ENCODE measurements around the gene PODXL.
"Not testable (repeated sequence)": the region's sequence is repeated elsewhere in the genome, so short reads cannot be mapped to it uniquely, and the experiment has no call there.

The PODXL gene

DNA sequence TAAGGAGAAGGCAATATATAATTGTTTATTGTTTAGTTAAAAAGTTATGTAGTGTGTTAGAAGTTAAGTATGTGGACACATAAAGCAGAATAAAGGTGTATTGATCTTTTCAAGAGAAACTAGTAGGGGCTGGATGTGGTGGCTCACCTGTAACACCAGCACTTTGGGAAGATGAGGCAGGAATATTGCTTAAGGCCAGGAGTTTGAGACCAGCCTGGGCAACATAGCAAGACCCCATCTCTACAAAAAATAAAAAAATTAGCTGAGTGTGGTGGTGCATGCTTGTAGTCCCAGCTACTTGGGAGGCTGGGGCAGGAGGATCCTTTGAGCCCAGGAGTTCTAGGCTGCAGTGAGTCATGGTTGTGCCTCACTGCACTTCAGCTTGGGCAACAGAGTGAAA, 93.7 kb downstream of the PODXL start:
- not testable (repeated sequence) for H3K27ac ChIP-seq (ENCODE audit: low read depth, low read length, severe bottlenecking); H3K9me3 ChIP-seq (ENCODE audit: control insufficient read depth, low read length); H3K4me1 ChIP-seq (ENCODE audit: control insufficient read depth, insufficient read depth, low read length, poor library complexity, severe bottlenecking); H3K4me3 ChIP-seq (ENCODE audit: extremely low read depth, insufficient read depth, low read length, poor library complexity, severe bottlenecking)
- H3K36me3 ChIP-seq (ENCODE audit: control insufficient read depth, insufficient read depth, low read length): peaks cover 39% of the 10 kb centered on the region

DNA sequence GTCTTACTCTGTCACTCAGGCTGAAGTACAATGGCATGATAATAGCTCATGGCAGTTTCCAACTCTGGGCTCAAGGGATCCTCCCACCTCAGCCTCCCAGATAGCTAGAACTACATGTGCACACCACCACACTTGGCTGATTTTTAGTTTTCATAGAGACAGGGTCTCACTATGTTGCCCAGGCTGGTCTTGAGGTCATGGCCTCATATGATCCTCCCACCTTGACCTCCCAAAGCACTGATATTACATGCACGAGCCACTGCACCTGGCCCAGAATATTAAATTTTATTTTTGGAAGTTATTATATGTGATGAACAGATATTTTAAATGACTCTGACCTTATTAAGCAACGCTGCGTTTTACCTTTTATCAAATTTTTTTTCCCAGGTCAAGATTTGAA, 94.4 kb downstream of the PODXL start:
- WGBS, 2 experiments (ENCODE audit: insufficient coverage in 2 of 2): no CpG with 5 or more reads among the region's 3 CpGs
- H3K27ac ChIP-seq (ENCODE audit: low read depth, low read length, severe bottlenecking): no peak overlapping the region
- H3K4me1 ChIP-seq (ENCODE audit: control insufficient read depth, insufficient read depth, low read length, poor library complexity, severe bottlenecking): no peaks in the 10 kb centered on the region
- H3K36me3 ChIP-seq (ENCODE audit: control insufficient read depth, insufficient read depth, low read length): peaks cover 33% of the 10 kb centered on the region
- no peaks in the 10 kb centered on the region for H3K9me3 ChIP-seq (ENCODE audit: control insufficient read depth, low read length)
- H3K4me3 ChIP-seq (ENCODE audit: extremely low read depth, insufficient read depth, low read length, poor library complexity, severe bottlenecking): no peak overlapping the region

DNA sequence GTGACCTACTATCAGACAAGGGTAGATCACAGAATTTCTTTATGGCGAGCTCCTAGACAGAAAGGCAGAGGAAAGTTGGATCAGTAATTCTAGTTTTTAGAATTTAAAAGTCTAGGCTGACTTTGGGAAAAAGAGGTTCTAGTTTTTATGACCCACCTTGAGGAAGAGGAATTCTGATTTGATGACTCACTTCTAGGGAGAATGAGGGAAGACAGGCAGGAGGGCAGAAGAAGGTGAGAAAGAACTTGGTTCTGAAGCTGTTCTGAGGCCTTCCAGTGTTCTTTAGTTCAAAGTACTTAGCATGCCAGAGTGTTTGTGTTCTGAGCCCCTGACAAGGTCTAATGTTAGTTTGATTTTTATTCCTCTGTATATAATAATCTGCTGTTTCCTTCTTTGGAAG, 97.2 kb downstream of the PODXL start:
- Histone ChIP-seq H3K9me3 (ENCODE audit: control insufficient read depth, low read length) (no peaks in the 10 kb centered on the region), H3K4me1 (ENCODE audit: control insufficient read depth, insufficient read depth, low read length, poor library complexity, severe bottlenecking) (no peaks in the 10 kb centered on the region), H3K36me3 (ENCODE audit: control insufficient read depth, insufficient read depth, low read length) (peaks cover 28% of the 10 kb centered on the region), H3K4me3 (ENCODE audit: extremely low read depth, insufficient read depth, low read length, poor library complexity, severe bottlenecking) (no peak overlapping the region), H3K27ac (ENCODE audit: low read depth, low read length, severe bottlenecking) (no peak overlapping the region)
- 100% methylated on average over 1 of the region's 1 CpG for WGBS, 2 experiments (ENCODE audit: insufficient coverage in 2 of 2)

DNA sequence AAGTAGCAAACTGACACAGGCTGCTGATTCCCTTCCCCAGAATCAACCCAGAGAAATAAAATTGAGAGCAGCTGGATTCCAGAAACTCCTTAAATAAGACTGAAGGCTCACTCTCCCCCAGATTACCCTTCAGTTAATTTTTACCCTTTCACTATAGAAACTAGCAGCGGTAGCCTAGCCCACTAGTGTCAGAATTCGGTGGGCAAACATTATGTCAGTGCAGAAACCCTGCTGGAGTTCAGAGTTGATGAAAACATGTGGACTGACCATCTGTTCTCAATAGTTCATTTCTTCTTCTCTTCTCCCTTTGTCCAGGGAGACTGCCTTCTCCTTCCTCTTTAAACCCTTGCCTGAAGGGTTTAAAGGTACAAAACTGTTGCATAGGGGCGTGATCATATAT, 100.1 kb downstream of the PODXL start:
- WGBS, 2 experiments (ENCODE audit: insufficient coverage in 2 of 2): 91 to 100% methylated on average over 2 of the region's 3 CpGs

DNA sequence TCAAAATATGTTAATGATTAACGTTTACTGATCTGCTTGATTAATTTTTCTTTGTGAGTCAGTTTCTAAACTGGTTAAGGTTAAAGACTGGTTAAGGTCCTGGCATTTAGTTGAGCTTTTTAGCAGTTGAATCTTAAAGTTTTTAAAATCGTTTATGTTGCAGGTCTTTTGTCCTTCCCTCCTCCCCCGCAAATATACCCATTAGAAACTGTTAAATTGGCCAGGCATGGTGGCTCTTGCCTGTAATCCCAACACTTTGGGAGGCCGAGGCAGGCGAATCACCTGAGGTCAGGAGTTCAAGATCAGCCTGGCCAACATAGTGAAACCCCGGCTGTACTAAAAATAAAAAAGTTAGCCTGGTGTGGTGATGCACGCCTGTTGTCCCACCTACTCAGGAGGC, 100.9 kb downstream of the PODXL start:
- H3K36me3 ChIP-seq (ENCODE audit: control insufficient read depth, insufficient read depth, low read length): peaks cover 11% of the 10 kb centered on the region
- WGBS, 2 experiments (ENCODE audit: insufficient coverage in 2 of 2): 91 to 94% methylated on average over 5 to 6 of the region's 7 CpGs
- H3K4me3 ChIP-seq (ENCODE audit: extremely low read depth, insufficient read depth, low read length, poor library complexity, severe bottlenecking): no peak overlapping the region
- no peak overlapping the region for H3K27ac ChIP-seq (ENCODE audit: low read depth, low read length, severe bottlenecking)
- H3K9me3 ChIP-seq (ENCODE audit: control insufficient read depth, low read length): no peaks in the 10 kb centered on the region
- H3K4me1 ChIP-seq (ENCODE audit: control insufficient read depth, insufficient read depth, low read length, poor library complexity, severe bottlenecking): no peaks in the 10 kb centered on the region

More for the DNA sequence above, 100.1 kb downstream of the PODXL start:
- Histone ChIP-seq H3K36me3 (ENCODE audit: control insufficient read depth, insufficient read depth, low read length) (peaks cover 12% of the 10 kb centered on the region), H3K4me3 (ENCODE audit: extremely low read depth, insufficient read depth, low read length, poor library complexity, severe bottlenecking) (no peak overlapping the region), H3K27ac (ENCODE audit: low read depth, low read length, severe bottlenecking) (no peak overlapping the region), H3K4me1 (ENCODE audit: control insufficient read depth, insufficient read depth, low read length, poor library complexity, severe bottlenecking) (no peaks in the 10 kb centered on the region), H3K9me3 (ENCODE audit: control insufficient read depth, low read length) (no peaks in the 10 kb centered on the region)

DNA sequence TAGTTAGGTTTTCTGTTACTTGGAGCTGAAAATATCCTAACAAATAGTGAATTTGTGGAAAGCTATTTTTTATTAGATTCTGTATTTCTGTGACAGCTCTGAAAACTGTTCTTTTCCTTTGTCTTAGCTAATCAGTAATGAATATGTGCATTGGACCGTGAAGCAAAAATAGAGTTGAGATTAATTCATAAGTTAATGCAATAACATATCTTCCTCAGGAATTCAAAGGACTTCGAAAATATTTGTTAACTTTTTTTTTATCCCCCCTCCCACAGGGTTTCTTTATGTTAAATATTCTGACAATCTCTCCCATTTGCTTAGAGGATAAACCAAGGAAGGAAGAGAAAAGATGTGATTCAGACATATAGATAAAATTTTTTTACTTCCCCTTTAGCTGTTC, 101.4 kb downstream of the PODXL start:
- H3K9me3 ChIP-seq (ENCODE audit: control insufficient read depth, low read length): no peaks in the 10 kb centered on the region
- no peak overlapping the region for H3K4me3 ChIP-seq (ENCODE audit: extremely low read depth, insufficient read depth, low read length, poor library complexity, severe bottlenecking)
- no peaks in the 10 kb centered on the region for H3K4me1 ChIP-seq (ENCODE audit: control insufficient read depth, insufficient read depth, low read length, poor library complexity, severe bottlenecking)
- no peak overlapping the region for H3K27ac ChIP-seq (ENCODE audit: low read depth, low read length, severe bottlenecking)
- no CpG with 5 or more reads among the region's 2 CpGs for WGBS, 2 experiments (ENCODE audit: insufficient coverage in 2 of 2)
- H3K36me3 ChIP-seq (ENCODE audit: control insufficient read depth, insufficient read depth, low read length): peaks cover 12% of the 10 kb centered on the region

DNA sequence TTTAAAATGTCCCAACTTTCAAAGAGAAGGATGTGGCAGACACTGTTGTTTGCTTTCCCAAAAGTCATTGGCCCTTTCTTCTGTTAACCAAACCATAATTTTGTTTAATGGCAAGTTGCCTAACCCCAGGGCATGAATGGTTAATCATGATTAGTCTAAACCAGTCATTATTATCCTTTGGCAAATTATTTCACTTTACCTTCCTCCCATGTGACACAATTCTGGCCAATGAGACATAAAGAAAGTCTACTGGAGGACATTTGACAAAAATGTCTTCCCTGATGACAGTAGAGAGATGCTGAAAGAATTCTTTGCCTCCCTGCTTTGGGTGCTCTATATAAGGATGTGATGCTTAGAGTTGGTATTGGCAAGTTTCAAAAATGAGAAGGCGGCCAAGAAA, 101.9 kb downstream of the PODXL start:
- 86 to 100% methylated on average over 1 of the region's 1 CpG for WGBS, 2 experiments (ENCODE audit: insufficient coverage in 2 of 2)

More for the DNA sequence above, 101.9 kb downstream of the PODXL start:
- H3K27ac ChIP-seq (ENCODE audit: low read depth, low read length, severe bottlenecking): no peak overlapping the region
- no peaks in the 10 kb centered on the region for H3K9me3 ChIP-seq (ENCODE audit: control insufficient read depth, low read length)
- H3K4me3 ChIP-seq (ENCODE audit: extremely low read depth, insufficient read depth, low read length, poor library complexity, severe bottlenecking): no peak overlapping the region
- H3K36me3 ChIP-seq (ENCODE audit: control insufficient read depth, insufficient read depth, low read length): peaks cover 17% of the 10 kb centered on the region
- no peaks in the 10 kb centered on the region for H3K4me1 ChIP-seq (ENCODE audit: control insufficient read depth, insufficient read depth, low read length, poor library complexity, severe bottlenecking)
